GM21717 (cell line): Measurements from ENCODE around the gene CPPED1.
"Not testable (repeated sequence)": the region's sequence is repeated elsewhere in the genome, so short reads cannot be mapped to it uniquely, and the experiment has no call there.

Experiments used
- ATAC-seq: cut with Tn5 transposase; IDR thresholded peaks from one replicate; pipeline ENCODE4 v1.9.1; 2021; ENCODE audit warnings: mild to moderate bottlenecking, moderate library complexity; ENCODE audit not compliant: unreplicated experiment

CPPED1 gene

DNA sequence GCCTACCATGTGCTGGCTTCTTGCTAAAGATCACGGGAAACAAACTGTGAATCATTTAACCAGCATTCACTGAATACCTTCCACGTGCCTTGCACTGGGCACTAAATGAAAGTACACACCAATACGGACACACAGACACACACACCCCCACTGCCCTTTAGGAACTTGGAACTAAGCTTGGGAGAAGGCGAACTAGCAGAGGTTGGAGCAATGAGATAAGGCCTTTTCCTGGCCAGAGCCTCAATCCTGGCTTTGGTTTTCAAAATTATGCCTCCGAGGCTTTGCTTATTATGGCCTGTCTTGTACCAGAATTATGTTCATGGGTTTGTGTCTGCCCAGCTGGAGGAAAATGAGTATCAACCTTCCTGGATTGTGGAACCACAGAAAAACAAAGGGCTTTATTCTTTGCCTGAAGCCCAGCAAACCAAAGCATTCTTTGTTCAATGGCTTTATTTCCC, 32.3 kb downstream of the CPPED1 start:
- no peak for ATAC-seq

DNA sequence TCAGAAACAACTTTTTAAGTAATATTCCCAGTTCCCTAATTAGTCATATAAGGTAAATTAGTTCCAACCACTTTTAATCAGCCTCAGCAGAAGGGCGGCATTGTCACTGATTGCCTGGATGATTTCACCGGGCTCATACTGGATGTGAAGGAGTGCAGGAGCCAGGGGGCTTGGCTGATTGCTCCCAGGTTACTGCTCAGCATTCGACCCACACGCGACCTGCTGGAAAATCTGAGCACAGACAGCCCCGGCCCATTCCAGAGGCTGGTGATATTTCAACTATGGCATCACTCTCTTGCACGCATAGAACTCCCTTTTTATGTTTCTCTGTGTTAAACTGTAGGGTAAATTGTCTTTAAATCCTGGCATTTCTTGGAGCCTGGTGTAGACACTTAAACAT, 34.2 kb downstream of the CPPED1 start:
- ATAC-seq: no peak

DNA sequence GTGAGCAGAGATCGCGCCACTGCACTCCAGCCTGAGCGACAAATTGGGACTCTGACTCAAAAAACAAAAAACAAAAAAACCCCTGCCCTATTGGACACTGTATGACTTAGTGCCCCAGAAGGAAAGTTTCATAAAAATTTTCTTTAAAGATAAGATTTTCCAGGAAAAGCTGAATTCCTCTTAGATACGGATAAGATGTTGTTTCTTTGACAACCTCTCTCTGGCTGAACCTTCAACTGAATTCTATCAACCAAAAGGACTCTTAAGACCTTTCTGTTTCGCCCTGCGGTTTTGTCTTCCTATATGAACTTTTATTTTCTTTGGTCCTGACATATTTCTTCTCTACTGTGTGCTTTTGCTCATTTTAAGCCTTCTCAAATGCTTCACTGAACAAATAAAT, 35.8 kb downstream of the CPPED1 start:
- no peak for ATAC-seq

DNA sequence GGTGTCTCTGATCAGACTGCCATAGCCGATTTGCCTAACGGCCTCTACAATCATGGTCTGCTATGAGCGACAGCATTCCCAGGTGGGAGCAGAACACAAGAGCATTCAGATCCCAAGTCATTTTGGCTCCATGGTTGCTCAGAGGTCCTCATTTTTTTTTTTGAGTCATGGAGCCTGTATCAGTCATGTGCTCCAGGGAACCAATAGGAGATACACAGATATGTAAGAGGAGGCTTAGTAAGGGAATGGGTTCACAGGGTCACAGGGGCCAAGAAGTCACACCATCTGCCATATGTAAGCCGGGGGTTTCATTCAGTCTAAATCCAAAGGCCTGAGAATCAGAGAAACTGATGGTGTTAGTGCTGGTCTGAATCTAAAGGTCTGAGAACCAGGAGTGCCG, 36.8 kb downstream of the CPPED1 start:
- no peak for ATAC-seq

DNA sequence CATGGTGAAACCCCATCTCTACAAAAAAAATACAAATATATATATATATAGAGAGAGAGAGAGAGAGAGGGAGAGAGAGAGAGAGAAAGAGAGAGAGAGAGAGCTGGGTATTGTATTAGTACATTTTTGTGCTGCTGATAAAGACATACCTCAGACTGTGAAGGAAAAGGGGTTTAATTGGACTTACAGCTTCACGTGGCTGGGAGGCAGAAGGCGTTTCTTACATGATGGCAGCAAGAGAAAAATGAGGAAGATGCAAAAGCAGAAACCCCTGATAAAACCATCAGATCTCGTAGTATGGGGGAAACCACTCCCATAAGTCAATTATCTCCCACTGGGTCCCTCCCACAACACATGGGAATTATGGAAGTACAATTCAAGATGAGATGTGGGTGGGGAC, 37.5 kb downstream of the CPPED1 start:
- ATAC-seq: not testable (repeated sequence)

DNA sequence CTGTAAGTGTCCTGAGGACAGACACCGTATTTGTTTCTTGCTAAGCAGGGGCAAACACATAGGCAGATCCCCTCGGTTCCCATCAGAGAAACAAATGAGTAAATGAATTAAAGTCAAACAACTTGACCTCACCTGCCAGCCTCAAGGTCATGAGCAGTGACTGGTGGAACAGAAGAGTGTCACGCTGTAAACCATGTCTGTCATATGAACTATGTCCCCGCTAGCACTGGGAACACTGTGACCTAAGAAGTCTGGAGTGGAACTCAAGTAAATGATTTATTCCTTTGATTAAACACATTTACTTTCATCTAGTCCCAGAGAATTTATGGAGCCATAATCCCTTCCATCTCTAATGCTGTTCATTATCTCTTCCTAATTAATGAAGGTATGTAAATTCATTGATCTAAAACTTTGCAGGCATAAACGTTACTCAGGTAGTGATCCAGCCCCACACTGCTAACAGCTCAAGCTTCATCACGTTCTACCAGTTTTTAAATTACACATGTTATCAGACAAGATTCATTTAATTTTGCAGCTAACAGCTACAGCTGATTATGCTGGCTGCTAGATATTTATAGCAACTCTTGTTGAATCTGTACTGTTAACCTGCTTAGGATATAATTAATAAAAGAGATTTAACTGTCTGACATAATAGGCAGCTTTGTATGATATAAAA, 38.7 kb downstream of the CPPED1 start:
- ATAC-seq: no peak

DNA sequence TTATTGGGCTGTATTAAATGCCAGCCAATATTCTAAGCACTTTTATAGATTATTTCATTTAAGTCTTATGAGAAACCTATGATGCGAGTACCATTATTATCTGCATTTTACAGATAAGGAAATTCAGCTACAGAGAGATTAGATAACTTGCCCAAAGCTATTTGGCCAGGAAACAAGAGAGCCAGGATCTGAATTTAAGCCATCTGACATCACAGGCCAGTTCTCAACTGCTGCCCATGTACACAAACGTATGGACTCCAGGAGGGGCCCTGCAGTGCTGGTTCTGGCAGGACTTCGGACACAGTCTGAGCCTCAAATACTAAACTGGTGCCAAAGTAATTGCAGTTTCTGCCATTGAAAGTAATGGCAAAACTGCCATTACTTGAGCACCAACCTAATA, 40.2 kb downstream of the CPPED1 start:
- ATAC-seq: no peak

DNA sequence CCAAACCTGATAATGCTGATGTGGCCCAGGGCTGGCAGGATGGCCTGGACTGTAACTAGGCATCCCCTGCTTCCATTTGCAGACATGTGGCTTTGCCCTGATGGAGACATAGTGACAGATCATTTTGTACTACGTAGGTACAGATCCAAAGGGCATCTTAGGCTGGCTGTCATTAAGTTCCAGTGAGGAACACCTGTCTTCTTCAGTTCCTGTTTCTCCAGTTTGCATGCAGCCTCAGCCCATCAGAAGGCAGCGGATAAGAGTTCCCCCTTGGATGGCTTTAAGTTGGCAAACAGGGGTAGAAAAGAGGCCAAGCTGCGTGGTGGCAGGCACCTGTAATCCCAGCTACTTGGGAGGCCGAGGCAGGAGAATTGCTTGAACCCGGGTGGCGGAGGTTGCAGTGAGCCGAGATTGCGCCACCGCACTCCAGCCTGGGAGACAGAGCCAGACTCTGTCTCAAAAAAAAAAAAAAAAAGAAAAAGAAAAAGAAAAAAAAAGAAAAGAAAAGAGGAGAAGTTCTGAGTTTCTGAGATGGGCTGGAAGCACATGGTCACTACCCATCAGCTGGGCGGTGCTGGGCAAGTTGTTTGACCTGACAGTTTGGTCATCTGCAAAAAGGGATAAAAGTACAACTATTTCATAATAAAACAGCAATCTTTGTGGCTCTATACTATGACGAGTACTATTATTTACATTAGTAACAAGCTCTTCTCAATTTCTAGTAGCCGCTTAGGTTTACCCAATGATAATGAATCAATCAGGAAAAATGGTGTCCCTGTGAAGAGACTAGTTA, 42.7 kb downstream of the CPPED1 start:
- ATAC-seq: no peak

DNA sequence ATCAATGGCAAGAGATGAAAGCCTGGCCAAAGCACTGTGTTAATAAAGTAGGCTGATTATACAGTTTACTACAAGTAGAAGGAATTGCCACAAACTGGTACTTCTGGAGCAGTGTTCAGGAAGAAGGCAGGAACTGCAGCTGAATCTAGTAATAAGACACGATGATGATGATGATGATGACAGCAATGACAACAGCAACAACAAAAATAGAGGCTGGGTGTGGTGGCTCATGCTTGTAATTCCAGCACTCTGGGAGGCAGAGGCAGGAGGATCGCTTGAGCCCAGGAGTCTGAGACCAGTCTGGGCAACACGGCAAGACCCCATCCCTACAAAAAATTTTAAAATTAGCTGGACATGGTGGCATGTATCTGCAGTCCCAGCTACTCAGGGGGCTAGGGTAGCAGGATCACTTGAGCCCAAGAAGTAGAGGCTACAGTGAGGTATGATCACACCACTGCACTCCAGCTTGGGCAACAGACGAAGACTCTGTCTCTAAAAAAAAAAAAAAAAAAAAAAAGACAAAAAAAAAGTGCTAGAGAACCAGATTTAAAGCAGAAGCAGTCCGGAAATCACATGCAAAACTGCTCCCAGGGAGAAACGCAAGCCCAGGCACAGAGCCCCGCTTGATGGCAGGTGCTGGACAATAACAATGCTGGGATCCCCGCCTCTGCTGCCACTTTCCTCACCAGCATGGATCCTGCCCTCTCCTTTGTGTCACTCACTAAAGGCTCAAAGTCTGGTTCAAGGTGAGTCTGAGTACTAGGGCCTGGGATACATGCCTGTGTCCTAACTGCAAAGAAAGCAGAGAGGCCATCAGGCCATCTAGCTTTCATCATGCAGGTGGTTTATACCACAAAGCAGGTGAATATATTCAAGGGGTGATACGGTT, 44.8 kb downstream of the CPPED1 start:
- ATAC-seq: no peak

DNA sequence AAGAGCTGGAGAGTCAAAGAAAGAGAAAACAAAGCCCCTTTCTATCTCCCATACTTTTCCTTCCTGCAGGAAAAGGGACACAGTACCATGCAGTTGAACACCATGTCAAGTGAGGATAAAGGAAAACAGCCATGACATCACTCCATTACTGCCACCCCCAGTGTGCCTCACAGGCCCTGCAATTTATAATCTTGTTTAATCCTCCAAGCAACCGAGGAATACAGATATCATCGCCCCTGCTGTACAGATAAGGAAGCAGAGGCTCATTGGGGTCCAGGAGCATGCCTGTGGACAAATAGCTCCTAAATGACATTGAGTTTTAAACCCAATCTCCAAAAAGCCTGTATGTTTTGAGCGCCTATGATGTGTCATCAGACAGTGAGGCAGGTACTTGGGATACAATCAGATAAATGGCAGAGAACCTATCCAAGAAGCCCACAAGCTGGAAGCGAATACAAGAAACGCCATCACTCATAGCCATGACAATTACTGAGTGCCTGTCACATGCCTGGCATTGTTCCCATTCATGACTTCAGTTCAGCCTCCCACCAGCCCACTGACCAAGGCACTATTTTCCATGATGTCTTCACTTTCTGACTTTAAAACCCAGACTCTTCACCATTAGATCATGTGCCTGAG, 45.5 kb downstream of the CPPED1 start:
- ATAC-seq: no peak

DNA sequence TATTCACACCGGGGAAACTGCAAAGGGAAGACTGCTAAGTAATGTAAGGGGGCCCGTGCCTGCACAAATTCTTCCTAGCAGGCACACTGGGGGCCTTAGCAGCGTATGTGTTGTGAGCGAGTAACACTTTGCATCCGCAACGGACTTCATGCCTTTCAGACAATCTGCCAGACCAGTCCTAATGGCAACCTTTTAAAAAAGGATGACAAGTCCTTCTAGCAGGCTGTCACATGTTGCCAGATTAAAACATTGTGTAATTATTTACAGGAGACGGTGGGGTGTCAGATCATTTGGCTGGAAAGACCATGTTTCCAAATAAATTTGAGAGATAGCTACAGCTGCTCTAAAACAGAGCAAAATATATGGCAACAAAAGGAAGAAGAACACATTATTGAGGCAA, 46.1 kb downstream of the CPPED1 start:
- ATAC-seq: no peak

DNA sequence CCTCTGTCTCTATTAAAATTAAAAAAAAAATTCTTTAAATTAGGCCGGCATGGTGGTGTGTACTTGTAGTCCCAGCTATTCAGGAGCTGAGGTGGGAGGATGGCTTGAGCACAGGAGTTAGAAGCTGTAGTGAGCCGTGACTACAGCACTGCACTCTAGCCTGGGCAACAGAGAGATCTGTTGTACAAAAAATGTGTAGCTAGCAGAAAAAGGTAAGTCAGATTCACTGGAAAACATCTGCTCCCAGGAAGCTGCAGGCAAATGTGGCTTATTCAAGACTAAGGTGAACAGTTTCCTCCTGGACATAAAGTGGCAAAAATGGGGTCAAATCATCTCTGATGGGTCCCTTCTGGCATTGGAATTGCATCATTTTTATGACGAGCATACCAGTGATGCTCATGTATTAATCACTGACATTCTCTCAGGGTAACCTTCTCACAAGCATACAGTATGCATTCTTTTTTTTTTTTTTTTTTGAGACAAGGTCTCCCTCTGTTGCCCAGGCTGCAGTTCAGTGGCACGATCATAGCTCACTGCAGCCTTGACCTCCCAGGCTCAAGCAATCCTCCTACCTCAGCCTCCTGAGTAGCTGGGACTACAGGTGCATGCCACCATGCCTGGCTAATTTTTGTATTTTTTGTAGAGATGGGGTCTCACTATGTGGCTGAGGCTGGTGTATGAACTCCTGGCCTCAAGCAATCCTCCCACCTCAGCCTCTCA, 48.7 kb downstream of the CPPED1 start:
- ATAC-seq: no peak

DNA sequence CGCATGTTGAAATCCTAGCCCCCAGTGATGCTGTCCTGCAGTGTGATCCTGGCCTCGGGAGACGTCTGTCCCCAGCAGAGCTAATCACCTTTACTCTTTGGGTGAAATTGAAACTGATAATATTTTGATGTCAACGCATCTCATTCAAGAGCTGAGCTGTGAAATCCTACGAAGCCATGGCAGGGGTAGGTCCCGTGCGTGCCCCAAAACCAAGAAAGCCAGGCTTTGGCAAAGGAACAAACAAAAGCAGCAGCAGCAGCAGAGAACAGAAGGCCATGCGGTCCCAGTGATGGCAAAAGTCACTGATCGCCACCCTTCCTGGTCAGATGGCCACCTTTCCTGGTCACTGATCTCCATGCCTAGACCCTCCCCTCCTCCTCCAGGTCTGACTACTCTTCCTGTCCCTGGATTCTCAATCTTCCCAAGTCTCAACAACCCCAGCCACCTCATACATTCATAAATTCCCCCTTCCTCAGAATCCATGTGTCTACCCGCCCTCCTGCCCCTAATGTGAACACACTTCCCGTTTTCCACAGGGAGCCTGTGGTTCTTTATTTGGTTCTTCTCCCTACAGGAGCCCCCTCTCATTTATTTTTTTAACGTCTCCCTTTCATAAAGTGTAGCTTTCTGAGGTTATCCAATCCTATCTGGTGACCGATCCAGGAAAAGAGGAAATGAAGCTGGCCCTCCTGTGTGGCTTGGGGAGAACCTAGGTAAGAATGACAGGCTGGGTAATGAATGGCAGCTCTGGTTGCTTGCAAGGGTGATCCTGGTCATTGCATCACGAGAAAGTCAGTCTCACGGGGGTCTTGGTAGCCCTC, 50.3 kb downstream of the CPPED1 start:
- no peak for ATAC-seq

DNA sequence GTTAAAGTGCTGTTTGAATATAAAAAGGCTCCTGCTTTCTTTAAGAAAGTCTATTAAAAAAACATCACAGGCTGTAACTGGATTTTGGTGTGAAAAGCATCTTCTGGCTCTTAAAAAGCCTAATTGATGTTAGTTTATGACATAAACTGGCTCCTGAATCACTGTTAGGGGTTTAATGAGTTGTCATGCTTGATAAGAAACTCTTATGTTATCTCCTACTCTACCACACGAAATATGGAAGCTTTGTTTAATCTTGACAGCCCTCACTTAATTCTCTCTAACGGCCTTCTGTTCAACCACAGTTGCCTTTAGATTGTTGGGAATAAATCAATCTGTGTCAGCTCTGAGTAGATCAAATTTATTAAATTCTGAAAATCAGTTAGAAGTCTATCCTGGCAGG, 51.5 kb downstream of the CPPED1 start:
- no peak for ATAC-seq

DNA sequence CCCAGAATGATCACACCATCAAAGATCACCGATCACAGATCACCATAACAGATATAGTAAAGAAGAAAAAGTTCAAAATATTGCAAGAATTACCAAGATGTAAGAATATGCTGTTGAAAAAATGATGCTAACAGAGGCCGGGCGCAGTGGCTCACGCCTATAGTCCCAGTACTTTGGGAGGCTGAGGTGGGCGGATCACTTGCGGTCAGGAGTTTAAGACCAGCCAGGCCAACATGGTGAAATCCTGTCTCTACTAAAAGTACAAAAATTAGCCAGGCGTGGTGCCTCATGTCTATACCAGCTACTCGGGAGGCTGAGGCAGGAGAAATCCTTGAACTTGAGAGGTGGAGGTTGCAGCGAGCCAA, 53.2 kb downstream of the CPPED1 start:
- ATAC-seq: no peak

DNA sequence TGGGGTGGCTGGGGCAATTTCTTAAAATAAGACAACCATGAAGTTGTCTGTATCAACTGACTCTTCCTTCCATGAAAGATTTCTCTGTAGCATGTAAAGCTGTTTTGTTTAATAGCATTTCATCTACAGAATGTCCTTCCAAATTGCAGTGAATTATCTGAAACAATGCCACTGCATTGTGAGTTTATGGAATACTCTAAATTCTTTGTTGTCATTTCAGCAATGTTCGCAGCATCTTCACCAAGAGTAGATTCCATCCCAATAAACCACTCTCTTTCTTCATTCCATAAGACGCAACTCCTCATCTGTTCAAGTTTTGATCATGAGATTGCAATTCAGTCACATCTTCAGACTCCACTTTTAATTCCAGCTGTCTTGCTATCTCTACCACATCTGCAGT, 54.6 kb downstream of the CPPED1 start:
- no peak for ATAC-seq

DNA sequence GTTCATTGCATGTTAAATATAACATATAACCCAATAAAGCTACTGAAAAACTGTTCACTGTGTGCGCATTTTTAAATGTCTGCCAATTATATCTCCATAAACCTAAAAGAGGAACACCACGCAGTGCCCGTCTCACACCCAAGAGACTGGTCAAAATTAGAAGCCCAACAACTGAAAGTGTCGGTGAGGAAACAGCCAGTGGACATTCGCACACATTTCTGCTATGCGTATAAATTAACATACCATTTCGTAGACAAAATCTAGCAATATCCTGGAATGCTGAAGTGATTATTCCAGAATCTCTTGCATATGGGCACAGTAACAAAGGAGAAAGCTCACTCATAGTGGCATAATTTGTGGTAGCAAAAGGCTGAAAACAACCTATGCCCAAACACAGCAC, 55.9 kb downstream of the CPPED1 start:
- ATAC-seq: no peak

DNA sequence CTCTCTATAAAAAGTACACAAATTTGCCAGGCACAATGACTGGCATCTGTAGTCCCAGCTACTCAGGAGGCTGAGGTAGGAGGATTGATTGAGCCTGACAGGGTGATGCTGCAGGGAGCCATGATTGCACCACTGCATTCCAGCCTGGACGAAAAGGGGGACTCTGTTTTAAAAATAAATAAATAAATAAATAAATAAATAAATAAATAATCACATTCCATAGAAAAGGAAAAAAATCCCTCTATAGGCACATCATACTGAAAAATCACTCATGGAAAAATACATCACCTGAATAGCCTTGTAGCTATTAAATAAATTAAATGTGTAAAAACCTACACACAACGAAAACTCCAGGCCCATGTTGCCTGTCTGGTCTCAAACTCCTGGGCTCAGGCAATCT, 56.4 kb downstream of the CPPED1 start:
- ATAC-seq: no peak

DNA sequence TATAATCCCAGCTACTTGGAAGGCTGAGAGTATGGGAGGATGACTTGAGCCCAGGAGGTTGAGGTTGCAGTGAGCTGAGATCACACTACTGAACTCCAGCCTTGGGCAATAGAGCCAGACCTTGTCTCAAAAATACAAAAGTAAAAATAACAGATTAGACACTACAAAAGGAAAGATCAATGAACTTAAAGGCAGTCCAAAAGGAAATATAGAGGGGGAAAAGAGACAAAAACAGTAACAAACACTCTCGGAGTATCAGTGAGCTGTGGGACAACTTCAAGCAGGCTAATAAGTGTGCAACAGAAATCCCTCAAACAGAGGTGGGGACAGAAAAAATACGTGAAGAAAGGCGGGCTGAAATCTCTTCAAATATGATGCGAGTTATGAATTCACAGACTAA, 58.8 kb downstream of the CPPED1 start:
- ATAC-seq: no peak

DNA sequence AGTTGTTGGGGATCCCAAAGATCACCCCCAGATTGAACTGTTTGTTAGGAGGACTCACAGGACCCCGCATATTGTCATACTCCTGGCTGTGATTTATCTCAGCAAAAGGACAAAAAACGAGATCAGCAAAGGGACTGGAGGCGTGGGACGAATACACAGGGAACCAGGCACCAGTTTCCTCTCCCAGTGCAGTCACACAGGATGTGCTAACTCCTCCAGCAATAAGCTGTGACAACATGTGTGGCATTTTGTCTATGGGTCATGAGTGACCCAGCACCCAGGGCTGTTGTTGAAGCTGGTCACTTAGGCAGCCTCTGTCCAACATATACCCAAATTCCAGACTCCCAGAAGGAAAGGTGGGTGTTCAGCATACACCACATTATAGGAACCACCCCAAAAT, 60.9 kb downstream of the CPPED1 start:
- ATAC-seq: no peak
